Activated CD4-positive, CD25-positive, alpha-beta regulatory T cell treated with anti-CD3 and anti-CD28 coated beads, Interleukin-2, amount 50 U/mL, for 72 hours (primary cell): ENCODE measurements around the gene MAEA.

Source experiments
- DNase-seq: peaks from one replicate; pipeline ENCODE4 v3.0.0; 2021

The MAEA gene

GRCh38 chr4:1337951-1338751 is 48.5 kb downstream of the MAEA start:
- no peak for DNase-seq

DNA sequence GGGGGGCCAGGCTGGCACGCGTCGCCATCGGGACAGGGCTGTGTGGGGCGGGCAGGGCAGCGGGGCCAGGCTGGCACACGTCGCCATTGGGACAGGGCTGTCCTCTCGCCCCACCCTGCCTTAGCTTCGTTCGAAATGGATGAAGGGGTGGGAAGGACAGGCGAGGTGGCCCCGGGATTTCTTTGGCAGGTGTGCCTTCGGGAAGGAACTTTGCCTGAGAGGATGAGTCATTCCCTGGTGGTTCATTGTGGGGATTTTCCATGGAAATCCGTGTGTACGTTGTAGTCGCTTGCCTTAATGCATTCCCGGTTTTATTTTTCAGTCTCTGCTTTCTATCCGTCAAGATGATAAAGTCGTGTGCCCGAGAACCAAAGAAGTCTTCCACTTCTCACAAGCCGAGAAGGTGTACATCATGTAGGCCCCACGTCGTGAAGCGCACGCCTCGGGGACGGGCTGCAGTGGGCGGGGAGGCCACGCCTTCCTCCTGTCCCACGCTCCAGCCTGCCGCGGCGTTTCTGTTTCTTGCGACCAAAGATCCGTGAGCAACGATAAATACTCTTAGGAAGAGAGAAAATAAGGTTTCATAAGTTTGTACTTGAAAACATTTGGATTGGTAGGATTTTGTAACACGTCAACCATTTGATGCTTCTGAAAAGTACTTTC is 49.2 kb downstream of the MAEA start:
- no peak for DNase-seq

DNA sequence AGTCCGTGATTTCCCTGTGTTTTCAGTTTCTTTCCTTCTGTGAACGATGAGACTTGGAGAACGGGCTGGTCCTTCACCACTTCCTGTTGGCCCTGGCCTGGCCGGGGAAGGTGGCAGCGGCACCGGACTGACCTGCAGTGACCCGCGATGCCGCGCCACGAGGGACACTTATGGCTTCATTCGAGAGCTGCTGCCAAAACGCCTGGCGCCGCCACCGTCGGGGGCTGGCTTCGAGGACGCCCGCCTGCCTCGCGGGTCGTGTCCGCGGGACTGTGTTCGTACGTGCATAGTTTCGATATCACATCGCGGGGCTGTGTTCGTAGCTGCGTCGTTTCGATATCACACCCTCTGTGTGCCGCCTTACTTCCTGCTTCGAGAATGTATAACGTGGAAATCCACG is 49.8 kb downstream of the MAEA start:
- DNase-seq = no peak

GRCh38 chr4:1340181-1340747 is 50.6 kb downstream of the MAEA start:
- no peak for DNase-seq

- DNase-seq = no peak
These were observed 51.2 kb downstream of the MAEA start for GRCh38 chr4:1340861-1341260.

DNA sequence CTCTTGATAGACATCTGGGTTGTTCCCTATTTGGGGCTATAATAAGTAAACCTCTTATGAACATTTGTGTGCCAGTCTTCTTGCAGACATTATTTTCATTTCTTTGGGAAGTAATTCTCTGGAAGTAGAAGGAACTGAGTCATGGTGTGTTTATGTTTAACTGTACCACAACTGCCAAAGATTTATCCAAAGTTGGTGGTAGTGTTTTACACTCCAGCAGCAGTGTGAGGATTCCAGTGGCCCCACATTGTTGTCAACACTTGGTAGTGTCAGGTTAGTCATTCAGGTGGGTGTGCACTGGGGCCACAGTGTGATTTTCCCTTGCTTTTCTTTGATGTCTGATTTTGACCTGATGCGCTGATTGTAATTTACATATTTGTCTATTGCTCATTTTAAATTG is 52.3 kb downstream of the MAEA start:
- DNase-seq = no peak

- no peak for DNase-seq
These were observed 55.0 kb downstream of the MAEA start for GRCh38 chr4:1344696-1345095.

GRCh38 chr4:1345903-1346780 is 56.5 kb downstream of the MAEA start:
- DNase-seq = no peak

- DNase-seq = peak; percentile 100
These were observed 57.2 kb downstream of the MAEA start, which contains the start of gene UVSSA for GRCh38 chr4:1346781-1347409. UVSSA (plus strand) TSS chr4:1347208; CDS start chr4:1348092, 884 bp downstream.

- DNase-seq = peak; percentile 66
These were observed 57.7 kb downstream of the MAEA start for GRCh38 chr4:1347410-1347864.

DNA sequence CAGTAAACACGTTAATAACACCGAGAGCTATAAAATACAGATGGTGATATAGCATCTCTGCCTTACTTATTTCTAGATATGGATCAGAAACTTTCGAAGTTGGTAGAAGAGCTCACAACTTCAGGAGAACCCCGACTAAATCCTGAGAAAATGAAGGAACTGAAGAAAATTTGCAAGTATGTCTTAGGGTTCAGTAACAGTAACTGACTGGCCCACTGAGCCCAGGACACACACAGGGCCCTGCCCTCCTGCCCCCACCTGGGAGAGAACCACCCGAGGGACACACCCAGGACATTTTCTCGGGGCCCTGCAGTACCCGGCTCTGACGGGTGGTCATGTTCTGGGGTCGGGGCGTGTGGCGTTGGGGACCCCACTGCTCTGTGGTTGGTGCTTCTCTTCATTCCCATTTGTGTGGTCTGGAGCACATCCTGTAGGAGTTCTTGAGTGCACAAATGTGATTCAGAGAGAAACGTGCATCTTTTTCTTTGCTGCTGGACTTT is 58.4 kb downstream of the MAEA start:
- no peak for DNase-seq

DNA sequence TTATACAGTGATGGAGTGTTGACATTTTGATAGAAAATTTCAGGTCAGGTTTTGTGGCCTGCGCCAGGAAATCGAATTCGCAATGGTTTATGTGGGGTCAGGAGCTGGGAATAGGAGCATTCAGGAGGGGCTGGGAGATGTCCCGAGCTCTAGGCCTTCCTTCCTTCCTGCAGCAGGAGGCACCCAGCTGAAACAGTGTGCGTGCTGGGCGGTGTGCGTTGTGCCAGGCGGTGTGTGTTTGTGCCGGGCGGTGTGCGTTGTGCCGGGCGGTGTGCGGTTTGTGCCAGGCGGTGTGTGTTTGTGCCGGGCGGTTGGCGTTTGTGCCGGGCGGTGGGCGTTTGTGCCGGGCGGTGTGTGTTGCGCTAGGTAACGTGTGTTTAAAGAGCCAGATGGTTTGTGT is 59.1 kb downstream of the MAEA start:
- no peak for DNase-seq

DNA sequence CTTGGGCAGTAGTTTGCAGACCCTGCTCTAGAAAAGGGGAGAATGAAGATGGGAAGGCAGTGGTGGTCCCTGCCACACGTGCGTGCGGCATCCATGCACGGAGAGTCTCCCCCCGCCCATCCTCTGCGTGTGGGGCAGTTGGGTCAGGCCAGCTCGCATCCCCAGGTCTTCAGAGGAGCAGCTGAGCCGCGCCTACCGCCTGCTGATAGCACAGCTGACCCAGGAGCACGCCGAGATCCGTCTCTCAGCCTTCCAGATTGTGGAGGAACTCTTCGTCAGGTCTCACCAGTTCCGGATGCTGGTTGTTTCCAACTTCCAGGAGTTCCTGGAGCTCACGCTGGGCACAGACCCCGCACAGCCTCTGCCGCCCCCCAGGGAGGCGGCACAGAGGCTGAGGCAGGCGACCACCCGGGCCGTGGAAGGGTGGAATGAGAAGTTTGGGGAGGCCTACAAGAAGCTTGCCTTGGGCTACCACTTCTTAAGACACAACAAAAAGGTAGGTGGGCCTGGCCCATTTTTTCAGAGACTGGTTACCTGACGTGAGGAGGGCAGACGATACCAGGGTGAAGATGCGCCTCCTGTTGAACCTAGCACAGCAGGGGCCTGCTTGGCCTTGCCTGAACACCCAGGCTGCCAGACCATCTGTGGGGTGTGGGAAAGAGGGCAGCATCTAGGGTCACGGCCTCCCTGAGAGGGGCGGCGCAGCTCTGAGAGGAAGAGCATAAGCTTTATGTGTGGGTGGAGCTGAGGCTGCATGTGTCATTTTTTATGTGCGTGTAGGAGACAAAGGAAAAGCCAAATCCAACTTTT is 59.9 kb downstream of the MAEA start:
- DNase-seq = no peak

DNA sequence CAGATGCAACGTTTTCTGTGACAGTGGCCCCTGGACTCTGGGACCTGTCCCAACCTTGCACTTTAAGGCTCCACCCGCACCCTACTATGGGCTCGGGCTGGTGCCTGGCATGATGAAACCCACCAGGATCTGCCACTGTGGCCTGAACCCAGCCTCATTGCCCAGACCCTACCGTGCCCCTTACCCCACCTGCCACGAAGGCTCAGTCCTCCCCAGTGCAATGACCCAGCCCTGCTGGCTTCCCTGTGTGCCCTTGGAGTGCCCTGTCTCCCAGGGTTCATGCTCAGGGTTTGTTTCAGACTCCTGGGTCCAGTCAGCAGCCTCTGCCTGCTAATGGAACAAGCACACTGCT is 60.5 kb downstream of the MAEA start:
- DNase-seq = no peak

DNA sequence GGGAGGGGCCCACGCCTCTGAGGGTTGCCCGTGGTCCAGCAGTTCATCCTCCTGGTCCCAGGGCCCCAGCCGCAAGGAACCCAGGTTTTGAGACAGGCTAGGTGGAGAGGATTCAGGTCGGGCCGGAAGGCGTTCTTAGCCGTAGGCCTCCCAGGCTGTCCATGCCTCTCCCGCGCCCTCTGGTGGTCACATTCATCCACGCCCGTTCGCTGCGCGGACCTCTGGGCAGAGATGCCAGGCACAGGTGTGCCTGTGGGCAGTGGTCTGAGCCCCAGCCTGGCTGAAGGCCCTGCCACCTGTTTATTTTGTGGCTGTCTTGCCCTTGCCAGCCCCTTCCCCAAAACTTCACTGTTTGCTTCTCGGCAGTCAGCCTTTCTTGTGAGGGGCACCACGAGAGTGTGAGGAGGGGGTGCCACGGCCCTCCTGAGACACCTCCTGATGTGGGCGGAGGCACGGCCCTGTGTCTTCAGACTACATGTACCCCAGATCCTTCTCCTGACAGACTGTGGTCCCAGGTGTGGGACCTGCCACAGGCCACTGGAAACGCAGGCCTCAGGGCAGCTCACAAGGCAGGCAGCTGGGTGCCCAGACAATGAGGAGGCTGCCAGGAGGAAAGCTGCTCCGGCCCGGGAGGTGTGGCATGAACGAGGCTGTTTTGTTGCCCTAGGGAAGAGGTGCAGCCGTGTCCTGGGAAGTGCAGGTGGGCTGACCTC is 62.3 kb downstream of the MAEA start:
- DNase-seq = peak; percentile 95

DNA sequence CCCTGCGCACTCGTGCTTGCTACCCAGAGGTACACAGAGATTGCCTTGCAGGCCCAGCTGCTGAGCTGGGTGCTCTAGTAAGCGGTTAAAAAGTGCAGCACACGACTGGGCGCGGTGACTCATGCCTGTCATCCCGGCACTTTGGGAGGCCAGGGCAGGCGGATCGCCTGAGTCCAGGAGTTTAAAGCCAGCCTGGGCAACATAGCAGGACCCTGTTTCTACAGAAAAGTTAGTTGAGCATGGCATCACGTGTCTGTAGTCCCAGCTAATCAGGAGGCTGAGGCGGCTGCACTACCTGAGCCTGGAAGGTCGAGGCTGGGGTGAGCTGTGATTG is 62.8 kb downstream of the MAEA start:
- no peak for DNase-seq

GRCh38 chr4:1353186-1354055 is 63.7 kb downstream of the MAEA start:
- DNase-seq = no peak

GRCh38 chr4:1354136-1354982 is 64.7 kb downstream of the MAEA start:
- no peak for DNase-seq

GRCh38 chr4:1354983-1355275 is 65.2 kb downstream of the MAEA start:
- DNase-seq = no peak
